ENCODE results near the gene TRPM4. TPM values are rescaled to one million over a fixed set of nuclear protein-coding genes. Genes with fewer than 3 reads are reported as not detected.

The TRPM4 gene
- total and polyA plus RNA-seq, 2 of the 8 experiments (the other 6 are each of a cell fraction or from before 2014, with no cell fraction given) = 11.3 to 13.3 TPM

DNA sequence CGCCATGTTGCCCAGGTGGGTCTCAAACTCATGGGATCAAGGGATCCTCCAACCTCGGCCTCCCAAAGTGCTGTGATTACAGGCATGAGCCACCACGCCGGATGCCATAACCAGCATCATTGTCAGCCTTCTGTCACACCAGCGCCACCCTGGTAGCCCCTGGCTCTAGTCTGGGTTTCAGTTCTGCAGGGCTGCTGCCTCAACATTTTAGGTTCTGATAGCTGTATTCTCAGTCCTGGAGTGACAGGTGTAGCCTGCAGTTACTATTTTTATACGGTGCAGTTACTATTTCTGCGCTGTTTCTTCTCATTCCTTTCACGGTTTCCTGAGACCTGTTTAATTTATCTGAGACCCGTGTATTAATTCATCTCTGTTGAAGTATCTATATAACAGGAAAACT, 57.1 kb downstream of the TRPM4 start:
- Histone ChIP-seq H4K8ac (ENCODE audit: extremely low read depth, insufficient read depth, low read length) (no peak overlapping the region), H3K23me2 (ENCODE audit: low read depth, low read length) (no peaks in the 10 kb centered on the region), H3K79me2 (ENCODE audit: control insufficient read depth in 1 of 2, insufficient read depth in 2 of 2, low read length in 2 of 2) (no peaks in the 10 kb centered on the region), H2AFZ (ENCODE audit: low read length) (no peak overlapping the region), H3K27me3 (replicated peaks in 1 of 4; ENCODE audit: control insufficient read depth in 3 of 4, extremely low read depth in 1 of 4, insufficient read depth in 3 of 4, low read length in 3 of 4) (no peaks in the 10 kb centered on the region), H2BK120ac (replicated peaks; ENCODE audit: low read depth, low read length) (no peak overlapping the region), H3K56ac (replicated peaks; ENCODE audit: insufficient read length, low read depth, low read length) (no peak overlapping the region), H4K20me1 (replicated peaks in 1 of 2; ENCODE audit: control insufficient read depth in 1 of 2, insufficient read depth in 2 of 2, low read length in 2 of 2) (peaks cover 0 to 2% of the 10 kb centered on the region in 2 experiments), H3K9ac (replicated peaks in 1 of 4; ENCODE audit: extremely low read depth in 1 of 4, low read depth in 3 of 4, low read length in 3 of 4) (no peak overlapping the region), H4K91ac (replicated peaks; ENCODE audit: insufficient read length, low read length) (no peak overlapping the region), H3K36me3 (ENCODE audit: control insufficient read depth in 2 of 4, insufficient read depth in 4 of 4, low read length in 3 of 4) (no peaks in the 10 kb centered on the region; a peak in 1 of 8 replicates), H4K5ac (ENCODE audit: insufficient read length, low read depth, low read length) (no peak overlapping the region), H3K18ac (ENCODE audit: extremely low read depth, low read length) (no peak overlapping the region), H2BK5ac (ENCODE audit: low read depth, low read length) (no peak overlapping the region), H3K23ac (ENCODE audit: insufficient read length) (no peak overlapping the region), H3K79me1 (ENCODE audit: low read depth, low read length) (no peaks in the 10 kb centered on the region), H3K14ac (ENCODE audit: insufficient read length) (no peak overlapping the region), H3K27ac (ENCODE audit: low read depth, low read length) (no peak overlapping the region), H2BK12ac (ENCODE audit: low read depth, low read length) (no peak overlapping the region), H2BK15ac (ENCODE audit: low read length) (no peak overlapping the region), H3K4me1 (replicated peaks in 1 of 4; ENCODE audit: control insufficient read depth in 3 of 4, insufficient read depth in 4 of 4, low read length in 3 of 4) (peaks cover 0 to 7% (median 3%) of the 10 kb centered on the region in 4 experiments; a peak in 5 of 7 replicates), H3K4me3 (ENCODE audit: extremely low read depth in 1 of 4, insufficient read depth in 2 of 4, low read depth in 3 of 4, low read length in 4 of 4) (no peak overlapping the region), H3K4me2 (ENCODE audit: insufficient read depth in 1 of 2, low read depth in 2 of 2, low read length in 2 of 2) (no peak overlapping the region), H3K4ac (replicated peaks; ENCODE audit: insufficient read length, low read depth, low read length) (no peak overlapping the region), H2AK5ac (ENCODE audit: low read depth, low read length) (no peak overlapping the region), H3K9me3 (ENCODE audit: insufficient read depth in 2 of 2, low read depth in 1 of 2, low read length in 1 of 2) (no peaks in the 10 kb centered on the region), H2BK20ac (ENCODE audit: low read length) (no peak overlapping the region)
- 84% methylated on average over 9 of the region's 9 CpGs; no CpG with 5 or more reads in 1 of the 2 experiments for WGBS, 2 experiments (ENCODE audit: extremely low coverage in 1 of 2, insufficient coverage in 1 of 2, insufficient read length in 1 of 2, insufficient replicate concordance in 2 of 2, low coverage in 1 of 2, low lambda C conversion rate in 2 of 2, missing lambda C conversion rate in 1 of 2)
- POLR2A ChIA-PET (ENCODE audit: partially characterized antibody) = interaction anchor here (1.2 to 1.5 kb wide), 2 partner anchors 10 to 53 kb away, joined by 3 read pairs; no protein-coding TSS in a partner anchor
- no peak for DNase-seq (ENCODE audit: low read depth in 1 of 2, low spot score in 2 of 2)
- no peak for TF ChIP-seq SUZ12 (IDR thresholded peaks at IDR 0.05; ENCODE audit: low read length)
- TF ChIP-seq ASH2L (IDR thresholded peaks at IDR 0.05; ENCODE audit: low read length) = no peak
- no peak for TF ChIP-seq SIN3A (conservative IDR thresholded peaks at IDR 0.05 in 1 of 2, IDR thresholded peaks at IDR 0.05 in 1 of 2; ENCODE audit: low read depth in 1 of 2, low read length in 2 of 2)
- TF ChIP-seq RNF2 (IDR thresholded peaks at IDR 0.05; ENCODE audit: borderline replicate concordance, low read depth, low read length, missing control alignments, poor library complexity, severe bottlenecking) = no peak
- FAIRE-seq = no peak
- CTCF ChIA-PET (ENCODE audit: partially characterized antibody) = interaction anchor here (1.2 to 6.3 kb wide), 7 partner anchors 11 to 221 kb away, joined by 3 to 56 read pairs (median 4); partner anchors contain the start of genes CGB2 and RUVBL2
